GM18526 (cell line): ENCODE results near the gene PDE6A.

Source experiments
- POLR2A ChIP-seq: IDR thresholded peaks from 3 replicates; pipeline ENCODE4 v1.6.1; 2011; ENCODE audit not compliant: insufficient read length; ENCODE audit errors: extremely low read depth

PDE6A gene

GRCh38 chr5:149959406-149960236, 15.0 kb upstream of the PDE6A start:
- no peak for TF ChIP-seq POLR2A

GRCh38 chr5:149957855-149958254, 13.3 kb upstream of the PDE6A start:
- no peak for TF ChIP-seq POLR2A

- TF ChIP-seq POLR2A = no peak
Observed at GRCh38 chr5:149956685-149957084, 12.1 kb upstream of the PDE6A start.

- no peak for TF ChIP-seq POLR2A
Observed at GRCh38 chr5:149954798-149955197, 10.2 kb upstream of the PDE6A start.

GRCh38 chr5:149953436-149954121, 9.0 kb upstream of the PDE6A start:
- TF ChIP-seq POLR2A = no peak

- TF ChIP-seq POLR2A = no peak
Observed at GRCh38 chr5:149951138-149951749, 6.7 kb upstream of the PDE6A start.

- no peak for TF ChIP-seq POLR2A
Observed at GRCh38 chr5:149948993-149949392, 4.4 kb upstream of the PDE6A start.

GRCh38 chr5:149946118-149946517, 1.5 kb upstream of the PDE6A start:
- no peak for TF ChIP-seq POLR2A

GRCh38 chr5:149942199-149942598, 2.4 kb downstream of the PDE6A start:
- no peak for TF ChIP-seq POLR2A

- TF ChIP-seq POLR2A = no peak
Observed at GRCh38 chr5:149941795-149942194, 2.8 kb downstream of the PDE6A start.

- no peak for TF ChIP-seq POLR2A
Observed at GRCh38 chr5:149940941-149941644, 3.5 kb downstream of the PDE6A start.

- TF ChIP-seq POLR2A = no peak
Observed at GRCh38 chr5:149940077-149940574, 4.5 kb downstream of the PDE6A start.

GRCh38 chr5:149939546-149939945, 5.0 kb downstream of the PDE6A start:
- no peak for TF ChIP-seq POLR2A

- no peak for TF ChIP-seq POLR2A
Observed at GRCh38 chr5:149938791-149939358, 5.7 kb downstream of the PDE6A start.

GRCh38 chr5:149938279-149938678, 6.3 kb downstream of the PDE6A start:
- no peak for TF ChIP-seq POLR2A

- TF ChIP-seq POLR2A = no peak
Observed at GRCh38 chr5:149937610-149938009, 7.0 kb downstream of the PDE6A start.

- no peak for TF ChIP-seq POLR2A
Observed at GRCh38 chr5:149936700-149937091, 7.9 kb downstream of the PDE6A start.
